Spleen (tissue), 11 donors: ENCODE measurements around the gene INHBE. TPM values are rescaled to one million over a fixed set of nuclear protein-coding genes. Genes with fewer than 3 reads are reported as not detected.

Experiments used
- DNase-seq: peaks from one replicate; pipeline ENCODE4 v3.0.0-alpha.2; 2020
- H3K27ac ChIP-seq, 8 donors: fragments of 200-600 bp; sonication (generic) in 7 of 8; 1 replicate in 4 of 8; 2 replicates in 4 of 8; pipeline versions ENCODE4 v1.5.0 to v1.8.0; 2016 to 2021; ENCODE audit warnings: inconsistent platforms in 4 of 8, mild to moderate bottlenecking in 4 of 8, moderate library complexity in 1 of 8
- H3K27me3 ChIP-seq, 7 donors: fragments of 200-600 bp; sonication (generic) in 6 of 7; replicated peaks in 1 of 7; 1 replicate in 4 of 7; 2 replicates in 3 of 7; pipeline versions ENCODE4 v1.5.0 to v1.8.0; 2016 to 2021; ENCODE audit warnings: inconsistent platforms in 3 of 7, mild to moderate bottlenecking in 1 of 7
- H3K36me3 ChIP-seq, 6 donors: fragments of 200-600 bp; sonication (generic) in 5 of 6; 1 replicate in 4 of 6; 2 replicates in 2 of 6; pipeline versions ENCODE4 v1.5.0 to v1.8.0; 2016 to 2021; ENCODE audit warnings: inconsistent platforms in 2 of 6
- H3K4me1 ChIP-seq, 6 donors: fragments of 200-600 bp; sonication (generic) in 5 of 6; 1 replicate in 3 of 6; 2 replicates in 3 of 6; pipeline versions ENCODE4 v1.5.0 to v1.8.0; 2016 to 2021; ENCODE audit warnings: inconsistent platforms in 3 of 6
- H3K4me3 ChIP-seq, 8 donors: fragments of 200-600 bp; sonication (generic) in 7 of 8; 1 replicate in 4 of 8; 2 replicates in 4 of 8; pipeline versions ENCODE4 v1.5.0 to v1.8.0; 2016 to 2021; ENCODE audit warnings: inconsistent platforms in 4 of 8, mild to moderate bottlenecking in 4 of 8, moderate library complexity in 2 of 8
- H3K9me3 ChIP-seq, 8 donors: fragments of 200-600 bp; sonication (generic) in 7 of 8; 1 replicate in 4 of 8; 2 replicates in 4 of 8; pipeline versions ENCODE4 v1.5.0 to v1.8.0; 2016 to 2021; ENCODE audit warnings: inconsistent platforms in 4 of 8
- CTCF ChIP-seq, 11 experiments: fragments of 200-600 bp in 7 of 11; fragments of 450-650 bp in 4 of 11; sonication (generic) in 4 of 11; IDR thresholded peaks in 8 of 11; conservative IDR thresholded peaks in 3 of 11; 1 replicate in 7 of 11; 2 replicates in 4 of 11; pipeline versions ENCODE4 v1.4.0 to v1.8.0; 2016 to 2021; ENCODE audit warnings: antibody characterized with exemption in 11 of 11, inconsistent platforms in 4 of 11, mild to moderate bottlenecking in 1 of 11
- POLR2A ChIP-seq, 3 donors: fragments of 450-650 bp; IDR thresholded peaks; one replicate each; pipeline ENCODE4 v1.5.1; 2017; ENCODE audit warnings: antibody characterized with exemption in 3 of 3, mild to moderate bottlenecking in 1 of 3
- POLR2AphosphoS5 ChIP-seq, 3 donors: sonication (generic); formaldehyde crosslinking; IDR thresholded peaks; one replicate each; pipeline ENCODE4 v1.5.1; 2017; ENCODE audit warnings: antibody characterized with exemption in 3 of 3
- WGBS, 5 donors: extraction: QIAGEN DNeasy Blood & Tissue Kit in 3 of 5; methylation state at CpG; one replicate each; pipeline versions ENCODE4 v1.1.5 to v1.1.7; 2013 to 2018; 5-methylcytosine and 5-hydroxymethylcytosine counted together
- intact Hi-C: fragments of 100-400 bp; cut with DNase I; formaldehyde crosslinking; loops from one replicate; pipeline ENCODE4 v1.15.0; 2023; ENCODE audit warnings: low total_unique reads
- polyA plus RNA-seq, 3 donors: library from polyadenylated mRNA; stranded (reverse); fragments of 200-250 nt; gene quantifications; one replicate each; pipeline ENCODE4 v1.2.1, GENCODE V29; 2013
- total RNA-seq, 7 donors: library from RNA; depleted of rRNA in 3 of 7; stranded (reverse); fragments of >200 nt in 3 of 7; fragmentation: NEBNext Ultra II Directional in 4 of 7; extraction: Animal tissue kit (Norgen Biotek cat#: 25700) in 4 of 7; gene quantifications; one replicate each; pipeline versions ENCODE4 v1.1.0 to v1.2.1, GENCODE V29; 2016 to 2021
- donor health status: healthy with polysubstance abuse.
- donor health status: DM: no; HTN: no; CAD: no; lungs with moderate emphysema.
- donor health status: DM: no; HTN: no; CAD: no.
- donor health status: Bipolar disorder and iron deficiency.
- donor health status: healthy.
- donor health status: DM: no; HTN: no; CAD: no.
- donor health status: DM: yes; HTN: yes; CAD: no.

The INHBE gene
- total and polyA plus RNA-seq, 10 donors, result 0.02 TPM; not detected in 9

GRCh38 chr12:57446292-57446960 is 8.7 kb upstream of the INHBE start:
- peak; percentile 7 for DNase-seq
- H3K9me3 ChIP-seq, result peaks cover 0 to 9% (median 8%) of the 10 kb centered on the region in 8 donors
- 93 to 97% (median 96%) methylated on average over 6 of the region's 6 CpGs for WGBS, 5 donors
- no peak overlapping the region for H3K27ac ChIP-seq
- no peak overlapping the region for H3K4me3 ChIP-seq
- no peaks in the 10 kb centered on the region for H3K27me3 ChIP-seq
- no peaks in the 10 kb centered on the region for H3K4me1 ChIP-seq
- intact Hi-C loops, result no loop called here
- H3K36me3 ChIP-seq, result no peaks in the 10 kb centered on the region
- TF ChIP-seq CTCF (IDR thresholded peaks at IDR 0.05 in 8 of 11, conservative IDR thresholded peaks at IDR 0.05 in 3 of 11) (no peak), POLR2A (IDR thresholded peaks at IDR 0.05) (no peak), POLR2AphosphoS5 (IDR thresholded peaks at IDR 0.05) (no peak)

- H3K4me1 ChIP-seq, result peaks cover 0 to 8% (median 0%) of the 10 kb centered on the region in 6 donors
- peak; percentile 1 for DNase-seq
- no peak overlapping the region for H3K4me3 ChIP-seq
- H3K27me3 ChIP-seq, result peaks cover 0 to 7% (median 0%) of the 10 kb centered on the region in 7 donors
- 61 to 83% (median 76%) methylated on average over 2 of the region's 2 CpGs for WGBS, 5 donors
- H3K36me3 ChIP-seq, result no peaks in the 10 kb centered on the region
- intact Hi-C loops, result no loop called here
- TF ChIP-seq POLR2A (IDR thresholded peaks at IDR 0.05) (no peak), CTCF (IDR thresholded peaks at IDR 0.05 in 8 of 11, conservative IDR thresholded peaks at IDR 0.05 in 3 of 11) (no peak), POLR2AphosphoS5 (IDR thresholded peaks at IDR 0.05) (no peak)
- H3K27ac ChIP-seq, result no peak overlapping the region
- H3K9me3 ChIP-seq, result no peaks in the 10 kb centered on the region
These were observed 6.4 kb upstream of the INHBE start for GRCh38 chr12:57448669-57449068.

GRCh38 chr12:57449375-57449774 is 5.7 kb upstream of the INHBE start:
- TF ChIP-seq CTCF (IDR thresholded peaks at IDR 0.05 in 8 of 11, conservative IDR thresholded peaks at IDR 0.05 in 3 of 11), result no peak
- no peak for TF ChIP-seq POLR2A (IDR thresholded peaks at IDR 0.05)
- TF ChIP-seq POLR2AphosphoS5 (IDR thresholded peaks at IDR 0.05), result no peak
- no peaks in the 10 kb centered on the region for H3K36me3 ChIP-seq
- H3K27me3 ChIP-seq, result peaks cover 0 to 7% (median 0%) of the 10 kb centered on the region in 7 donors
- H3K4me1 ChIP-seq, result peaks cover 0 to 8% (median 0%) of the 10 kb centered on the region in 6 donors
- peak; percentile 22 for DNase-seq
- H3K9me3 ChIP-seq, result no peaks in the 10 kb centered on the region
- H3K27ac ChIP-seq, result no peak overlapping the region
- no peak overlapping the region for H3K4me3 ChIP-seq
- intact Hi-C loops, result no loop called here
- 80 to 97% (median 96%) methylated on average over 1 to 7 of the region's 7 CpGs for WGBS, 5 donors

GRCh38 chr12:57450057-57450456 is 5.0 kb upstream of the INHBE start:
- WGBS, 5 donors, result 73 to 100% (median 97%) methylated on average over 3 of the region's 3 CpGs
- Histone ChIP-seq H3K9me3 (no peaks in the 10 kb centered on the region), H3K4me3 (no peak overlapping the region), H3K4me1 (peaks cover 0 to 8% (median 0%) of the 10 kb centered on the region in 6 donors), H3K27ac (no peak overlapping the region), H3K36me3 (no peaks in the 10 kb centered on the region), H3K27me3 (peaks cover 0 to 7% (median 0%) of the 10 kb centered on the region in 7 donors)
- intact Hi-C loops, result loop anchor here (5.0 kb wide), 1 partner anchor 188 kb away; no protein-coding TSS in a partner anchor
- TF ChIP-seq POLR2A (IDR thresholded peaks at IDR 0.05), result no peak
- no peak for TF ChIP-seq POLR2AphosphoS5 (IDR thresholded peaks at IDR 0.05)
- no peak for TF ChIP-seq CTCF (IDR thresholded peaks at IDR 0.05 in 8 of 11, conservative IDR thresholded peaks at IDR 0.05 in 3 of 11)
- DNase-seq, result no peak
